ENCODE measurements around the gene ZNF587.
"Not testable (repeated sequence)": the region's sequence is repeated elsewhere in the genome, so short reads cannot be mapped to it uniquely, and the experiment has no call there.

The ZNF587 gene

DNA sequence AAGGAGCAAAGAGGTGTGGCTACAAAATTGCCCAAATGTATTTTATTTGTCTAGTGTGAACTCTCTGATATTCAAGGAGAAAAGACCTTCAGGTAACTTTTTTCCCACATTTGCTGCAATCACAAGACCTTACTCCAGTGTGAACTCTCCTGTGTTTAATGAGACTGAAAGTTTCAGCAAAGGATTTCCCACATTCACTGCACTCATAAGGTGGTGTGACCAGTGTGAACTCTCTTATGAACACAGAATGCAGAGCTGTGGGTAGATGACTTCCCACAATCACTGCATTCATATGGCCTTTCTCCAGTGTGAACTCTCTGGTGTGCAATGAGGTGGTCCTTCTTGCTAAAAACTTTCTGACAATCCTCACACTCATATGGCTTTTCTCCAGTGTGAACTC lies 22.8 kb downstream of the ZNF587 start:
- peaks cover 8% of the 10 kb centered on the region for H3K36me3 ChIP-seq
- H3K27ac ChIP-seq, result no peak overlapping the region
- no peaks in the 10 kb centered on the region for H3K27me3 ChIP-seq
- H3K9me3 ChIP-seq, result peaks cover 38% of the 10 kb centered on the region
- H3K4me3 ChIP-seq (ENCODE audit: low read depth in 1 of 2, low read length in 1 of 2), result no peak overlapping the region
- TF ChIP-seq, protein P1, sequence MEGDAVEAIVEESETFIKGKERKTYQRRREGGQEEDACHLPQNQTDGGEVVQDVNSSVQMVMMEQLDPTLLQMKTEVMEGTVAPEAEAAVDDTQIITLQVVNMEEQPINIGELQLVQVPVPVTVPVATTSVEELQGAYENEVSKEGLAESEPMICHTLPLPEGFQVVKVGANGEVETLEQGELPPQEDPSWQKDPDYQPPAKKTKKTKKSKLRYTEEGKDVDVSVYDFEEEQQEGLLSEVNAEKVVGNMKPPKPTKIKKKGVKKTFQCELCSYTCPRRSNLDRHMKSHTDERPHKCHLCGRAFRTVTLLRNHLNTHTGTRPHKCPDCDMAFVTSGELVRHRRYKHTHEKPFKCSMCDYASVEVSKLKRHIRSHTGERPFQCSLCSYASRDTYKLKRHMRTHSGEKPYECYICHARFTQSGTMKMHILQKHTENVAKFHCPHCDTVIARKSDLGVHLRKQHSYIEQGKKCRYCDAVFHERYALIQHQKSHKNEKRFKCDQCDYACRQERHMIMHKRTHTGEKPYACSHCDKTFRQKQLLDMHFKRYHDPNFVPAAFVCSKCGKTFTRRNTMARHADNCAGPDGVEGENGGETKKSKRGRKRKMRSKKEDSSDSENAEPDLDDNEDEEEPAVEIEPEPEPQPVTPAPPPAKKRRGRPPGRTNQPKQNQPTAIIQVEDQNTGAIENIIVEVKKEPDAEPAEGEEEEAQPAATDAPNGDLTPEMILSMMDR (IDR thresholded peaks at IDR 0.05), result no peak
- no peaks in the 10 kb centered on the region for H3K4me1 ChIP-seq (ENCODE audit: control insufficient read depth in 1 of 2, insufficient read depth in 1 of 2, low read depth in 1 of 2, low read length in 1 of 2)

DNA sequence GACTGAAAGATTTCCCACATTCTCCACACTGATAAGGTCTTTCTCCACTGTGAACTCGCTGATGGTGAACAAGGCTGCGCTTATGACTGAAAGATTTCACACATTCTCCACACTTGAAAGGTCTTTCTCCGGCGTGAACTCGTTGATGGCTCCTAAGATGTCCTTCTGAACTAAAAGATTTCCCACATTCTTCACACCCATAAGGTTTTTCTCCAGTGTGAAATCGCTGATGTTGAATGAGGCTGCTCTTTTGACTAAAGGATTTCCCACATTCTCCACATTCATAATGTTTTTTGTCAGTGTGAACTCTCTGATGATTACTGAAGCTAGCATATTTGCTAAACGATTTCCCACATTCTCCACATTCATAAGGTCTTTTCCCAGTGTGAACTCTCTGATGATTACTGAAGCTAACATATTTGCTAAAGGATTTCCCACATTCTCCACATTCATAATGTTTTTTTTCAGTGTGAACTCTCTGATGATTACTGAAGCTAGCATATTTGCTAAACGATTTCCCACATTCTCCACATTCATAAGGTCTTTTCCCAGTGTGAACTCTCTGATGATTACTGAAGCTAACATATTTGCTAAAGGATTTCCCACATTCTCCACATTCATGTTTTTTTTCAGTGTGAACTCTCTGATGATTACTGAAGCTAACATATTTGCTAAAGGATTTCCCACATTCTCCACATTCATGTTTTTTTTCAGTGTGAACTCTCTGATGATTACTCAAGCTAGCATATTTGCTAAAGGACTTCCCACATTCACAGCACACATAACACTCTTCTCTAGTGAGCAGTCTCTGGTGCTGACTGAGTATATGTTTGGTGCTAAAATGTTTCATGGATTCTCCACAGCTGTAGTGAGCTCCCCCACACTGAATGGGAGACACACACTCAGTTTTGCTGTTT lies 24.5 kb downstream of the ZNF587 start:
- peaks cover 22% of the 10 kb centered on the region for H3K9me3 ChIP-seq
- H3K36me3 ChIP-seq, H3K27me3 ChIP-seq: not testable (repeated sequence)

DNA sequence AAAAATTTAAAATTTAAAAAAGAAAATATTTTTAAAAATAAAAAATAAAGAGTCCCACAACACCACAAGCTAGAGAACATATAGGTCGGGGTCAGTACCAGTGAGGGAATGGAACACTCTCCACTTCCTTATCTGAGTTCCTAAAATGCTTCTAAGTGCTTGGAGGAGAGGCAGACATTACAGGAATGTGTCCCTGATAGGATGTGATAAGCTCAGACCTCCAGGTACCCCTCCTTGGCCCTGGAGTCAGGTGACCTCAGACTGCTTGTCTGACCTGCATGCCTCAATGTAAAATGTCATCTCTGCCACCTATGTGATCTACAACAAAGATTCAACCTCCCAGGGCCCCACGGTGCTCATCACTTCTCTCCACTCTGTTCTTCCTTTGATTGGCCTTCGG lies 36.4 kb downstream of the ZNF587 start:
- TF ChIP-seq, protein P1 (IDR thresholded peaks at IDR 0.05), result no peak
- no peaks in the 10 kb centered on the region for H3K27me3 ChIP-seq
- no peak overlapping the region for H3K4me3 ChIP-seq (ENCODE audit: low read depth in 1 of 2, low read length in 1 of 2)
- H3K9me3 ChIP-seq, result no peaks in the 10 kb centered on the region
- peaks cover 7 to 15% of the 10 kb centered on the region in 2 experiments for H3K4me1 ChIP-seq (ENCODE audit: control insufficient read depth in 1 of 2, insufficient read depth in 1 of 2, low read depth in 1 of 2, low read length in 1 of 2)
- no peak overlapping the region for H3K27ac ChIP-seq
- no peaks in the 10 kb centered on the region for H3K36me3 ChIP-seq

More for the DNA sequence above, 24.5 kb downstream of the ZNF587 start:
- H3K4me1 ChIP-seq (ENCODE audit: control insufficient read depth in 1 of 2, insufficient read depth in 1 of 2, low read depth in 1 of 2, low read length in 1 of 2); H3K4me3 ChIP-seq (ENCODE audit: low read depth in 1 of 2, low read length in 1 of 2); H3K27ac ChIP-seq: not testable (repeated sequence)

DNA sequence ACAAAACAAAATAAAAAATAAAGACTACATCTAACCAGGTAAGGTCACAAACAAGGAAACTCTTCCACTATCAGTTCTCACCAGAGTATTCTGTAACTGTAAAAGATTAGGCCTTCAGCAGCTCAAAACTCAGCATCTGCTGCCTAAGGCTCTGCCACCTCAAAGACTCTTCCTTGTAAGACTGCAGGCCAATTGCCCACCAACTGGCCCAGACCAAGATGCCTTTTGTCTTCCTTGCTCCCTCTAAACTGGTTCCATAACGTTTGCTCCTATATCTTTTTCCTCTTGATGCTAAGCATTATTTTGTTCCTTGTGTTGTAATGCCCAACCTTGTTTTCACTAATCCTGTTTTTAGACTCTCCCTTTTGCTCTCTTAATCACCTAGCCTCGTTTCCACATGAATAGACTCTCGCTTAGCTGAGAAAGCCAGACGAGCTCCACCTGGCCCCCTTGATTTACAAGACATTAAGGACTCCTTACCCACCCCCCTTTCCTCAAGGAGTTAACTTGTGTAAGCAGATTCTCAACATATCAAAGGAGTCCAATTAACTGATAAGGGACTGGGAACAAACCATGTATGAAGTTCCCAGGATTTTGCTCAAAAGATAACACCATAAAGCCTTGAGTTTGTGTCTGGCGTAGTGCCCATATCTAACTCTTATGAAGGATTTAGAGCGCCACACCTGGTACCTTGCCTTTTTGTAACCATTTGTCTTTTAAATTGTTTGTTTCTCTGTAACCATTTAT lies 37.7 kb downstream of the ZNF587 start:
- TF ChIP-seq, protein P1 (IDR thresholded peaks at IDR 0.05), result no peak
- no peaks in the 10 kb centered on the region for H3K27me3 ChIP-seq
- H3K4me3 ChIP-seq (ENCODE audit: low read depth in 1 of 2, low read length in 1 of 2), result no peak overlapping the region
- no peaks in the 10 kb centered on the region for H3K9me3 ChIP-seq
- peaks cover 7 to 15% of the 10 kb centered on the region in 2 experiments for H3K4me1 ChIP-seq (ENCODE audit: control insufficient read depth in 1 of 2, insufficient read depth in 1 of 2, low read depth in 1 of 2, low read length in 1 of 2)
- H3K36me3 ChIP-seq, result no peaks in the 10 kb centered on the region
- no peak overlapping the region for H3K27ac ChIP-seq

DNA sequence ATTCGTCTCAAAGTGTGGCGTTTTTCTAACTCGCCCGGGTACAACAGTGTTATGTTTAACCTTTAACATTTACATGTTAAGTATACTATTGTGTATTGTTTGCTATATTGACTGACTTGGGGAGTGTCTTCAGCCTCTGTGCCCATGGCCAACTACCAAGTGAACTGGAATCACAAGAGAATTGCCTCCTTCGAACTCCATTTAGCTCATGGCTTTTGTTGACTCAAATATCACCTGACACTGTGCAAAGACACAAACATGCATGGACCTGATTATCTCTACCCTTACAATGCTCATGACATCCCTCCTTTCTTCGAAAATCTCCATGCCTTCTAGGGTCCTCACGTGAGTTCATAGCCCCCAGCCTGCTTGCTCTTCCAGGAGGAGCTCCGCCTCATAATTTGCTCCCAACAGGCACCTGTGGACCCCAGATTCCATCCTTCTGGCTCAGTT lies 38.5 kb downstream of the ZNF587 start:
- Histone ChIP-seq H3K27me3 (no peaks in the 10 kb centered on the region), H3K4me1 (ENCODE audit: control insufficient read depth in 1 of 2, insufficient read depth in 1 of 2, low read depth in 1 of 2, low read length in 1 of 2) (peaks cover 7 to 15% of the 10 kb centered on the region in 2 experiments), H3K27ac (no peak overlapping the region), H3K4me3 (ENCODE audit: low read depth in 1 of 2, low read length in 1 of 2) (peak overlapping the region; percentile 52 to 85), H3K9me3 (no peaks in the 10 kb centered on the region), H3K36me3 (no peaks in the 10 kb centered on the region)
- TF ChIP-seq, protein P1 (IDR thresholded peaks at IDR 0.05), result no peak
